Lower leg skin (tissue), 4 donors: ENCODE measurements around the gene FCHSD1. TPM values are rescaled to one million over a fixed set of nuclear protein-coding genes. Genes with fewer than 3 reads are reported as not detected.
A peak's percentile ranks its signal among the peaks of the same experiment; 100 is the strongest.

ENCODE experiments used
- DNase-seq, 2 donors: peaks; one replicate each; pipeline ENCODE4 v3.0.0-alpha.2; 2019; ENCODE audit warnings: low spot score in 2 of 2
- H3K4me3 ChIP-seq: fragments of 200-600 bp; sonication (generic); 2 replicates; pipeline ENCODE4 v1.5.1; 2017; ENCODE audit warnings: mild to moderate bottlenecking, low read depth; ENCODE audit not compliant: poor library complexity, severe bottlenecking
- POLR2A ChIP-seq, 2 donors: fragments of 450-650 bp; IDR thresholded peaks; one replicate each; pipeline ENCODE4 v1.6.1; 2016 to 2017; ENCODE audit warnings: antibody characterized with exemption in 2 of 2, mild to moderate bottlenecking in 1 of 2, moderate library complexity in 1 of 2
- WGBS, 2 donors: methylation state at CpG; one replicate each; pipeline ENCODE4 v1.1.5; 2018; 5-methylcytosine and 5-hydroxymethylcytosine counted together
- intact Hi-C: fragments of 100-400 bp; cut with DNase I; formaldehyde crosslinking; loops from one replicate; pipeline ENCODE4 v1.15.0; 2023; ENCODE audit warnings: low total_unique reads
- total RNA-seq, 4 donors: library from RNA; depleted of rRNA; stranded (reverse); fragments of >200 nt; gene quantifications; one replicate each; pipeline ENCODE4 v1.1.0, GENCODE V29; 2016
- TF ChIP-seq, protein P1 (sequence below), 3 donors: fragments of 450-650 bp; IDR thresholded peaks; one replicate each; pipeline ENCODE4 v1.5.1; 2016; ENCODE audit warnings: antibody characterized with exemption in 3 of 3, mild to moderate bottlenecking in 3 of 3, moderate library complexity in 2 of 3

FCHSD1 gene
- total RNA-seq, 4 donors from 2014 or later: 72.1 to 136 (median 101) TPM

DNA sequence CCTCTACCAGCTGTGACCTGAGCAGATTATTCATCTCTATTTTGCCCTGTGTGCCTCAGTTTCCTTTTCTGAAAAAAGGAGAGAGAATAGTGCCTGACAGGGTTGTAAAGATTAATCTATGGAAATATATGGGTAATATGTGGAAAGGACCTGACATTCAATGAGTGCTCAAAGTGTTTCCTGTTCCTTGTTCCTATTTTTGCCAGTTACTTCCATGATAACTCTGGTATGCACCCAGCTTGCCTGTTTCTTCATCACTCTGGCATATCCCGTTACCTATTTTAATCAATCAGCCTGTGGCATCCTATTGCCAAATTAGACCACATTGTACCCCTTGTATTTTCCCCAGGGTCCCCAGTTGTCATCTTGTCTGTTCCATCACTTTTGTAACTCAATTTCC, 34.4 kb upstream of the FCHSD1 start:
- DNase-seq: no peak
- no peak for TF ChIP-seq POLR2A (IDR thresholded peaks at IDR 0.05)
- TF ChIP-seq, protein P1, sequence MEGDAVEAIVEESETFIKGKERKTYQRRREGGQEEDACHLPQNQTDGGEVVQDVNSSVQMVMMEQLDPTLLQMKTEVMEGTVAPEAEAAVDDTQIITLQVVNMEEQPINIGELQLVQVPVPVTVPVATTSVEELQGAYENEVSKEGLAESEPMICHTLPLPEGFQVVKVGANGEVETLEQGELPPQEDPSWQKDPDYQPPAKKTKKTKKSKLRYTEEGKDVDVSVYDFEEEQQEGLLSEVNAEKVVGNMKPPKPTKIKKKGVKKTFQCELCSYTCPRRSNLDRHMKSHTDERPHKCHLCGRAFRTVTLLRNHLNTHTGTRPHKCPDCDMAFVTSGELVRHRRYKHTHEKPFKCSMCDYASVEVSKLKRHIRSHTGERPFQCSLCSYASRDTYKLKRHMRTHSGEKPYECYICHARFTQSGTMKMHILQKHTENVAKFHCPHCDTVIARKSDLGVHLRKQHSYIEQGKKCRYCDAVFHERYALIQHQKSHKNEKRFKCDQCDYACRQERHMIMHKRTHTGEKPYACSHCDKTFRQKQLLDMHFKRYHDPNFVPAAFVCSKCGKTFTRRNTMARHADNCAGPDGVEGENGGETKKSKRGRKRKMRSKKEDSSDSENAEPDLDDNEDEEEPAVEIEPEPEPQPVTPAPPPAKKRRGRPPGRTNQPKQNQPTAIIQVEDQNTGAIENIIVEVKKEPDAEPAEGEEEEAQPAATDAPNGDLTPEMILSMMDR (IDR thresholded peaks at IDR 0.05): no peak
- intact Hi-C loops: no loop called here
- 77 to 78% methylated on average over 1 of the region's 1 CpG for WGBS, 2 donors
- H3K4me3 ChIP-seq: no peak overlapping the region

DNA sequence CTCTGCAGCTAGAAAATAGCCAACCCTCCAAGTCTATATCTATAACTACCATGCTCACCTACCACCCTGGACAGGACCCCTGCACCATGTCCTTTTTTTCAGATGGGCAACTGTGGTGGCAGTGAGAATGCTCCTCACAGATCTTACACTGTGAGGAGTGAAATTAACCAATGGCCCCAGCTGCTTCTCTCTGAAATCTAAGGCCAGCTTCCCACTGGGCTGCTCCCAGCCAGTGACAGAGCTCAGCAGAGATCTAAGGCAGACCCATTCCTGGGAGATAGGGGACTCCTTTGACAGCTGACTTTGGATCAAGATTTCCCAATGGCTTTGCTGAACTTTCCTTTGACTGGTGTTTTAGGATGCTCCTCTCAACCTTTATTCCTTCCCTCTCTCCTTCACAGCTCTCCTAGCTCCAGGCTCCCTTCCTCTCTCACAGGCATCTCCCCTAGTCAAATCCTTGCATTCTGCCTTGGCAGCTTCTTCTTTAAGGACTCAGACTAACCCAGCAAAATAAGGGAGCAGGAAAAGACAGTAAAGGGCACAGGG, 32.5 kb upstream of the FCHSD1 start:
- intact Hi-C loops: no loop called here
- no peak overlapping the region for H3K4me3 ChIP-seq
- DNase-seq: no peak
- TF ChIP-seq, protein P1 (IDR thresholded peaks at IDR 0.05): no peak
- TF ChIP-seq POLR2A (IDR thresholded peaks at IDR 0.05): no peak

DNA sequence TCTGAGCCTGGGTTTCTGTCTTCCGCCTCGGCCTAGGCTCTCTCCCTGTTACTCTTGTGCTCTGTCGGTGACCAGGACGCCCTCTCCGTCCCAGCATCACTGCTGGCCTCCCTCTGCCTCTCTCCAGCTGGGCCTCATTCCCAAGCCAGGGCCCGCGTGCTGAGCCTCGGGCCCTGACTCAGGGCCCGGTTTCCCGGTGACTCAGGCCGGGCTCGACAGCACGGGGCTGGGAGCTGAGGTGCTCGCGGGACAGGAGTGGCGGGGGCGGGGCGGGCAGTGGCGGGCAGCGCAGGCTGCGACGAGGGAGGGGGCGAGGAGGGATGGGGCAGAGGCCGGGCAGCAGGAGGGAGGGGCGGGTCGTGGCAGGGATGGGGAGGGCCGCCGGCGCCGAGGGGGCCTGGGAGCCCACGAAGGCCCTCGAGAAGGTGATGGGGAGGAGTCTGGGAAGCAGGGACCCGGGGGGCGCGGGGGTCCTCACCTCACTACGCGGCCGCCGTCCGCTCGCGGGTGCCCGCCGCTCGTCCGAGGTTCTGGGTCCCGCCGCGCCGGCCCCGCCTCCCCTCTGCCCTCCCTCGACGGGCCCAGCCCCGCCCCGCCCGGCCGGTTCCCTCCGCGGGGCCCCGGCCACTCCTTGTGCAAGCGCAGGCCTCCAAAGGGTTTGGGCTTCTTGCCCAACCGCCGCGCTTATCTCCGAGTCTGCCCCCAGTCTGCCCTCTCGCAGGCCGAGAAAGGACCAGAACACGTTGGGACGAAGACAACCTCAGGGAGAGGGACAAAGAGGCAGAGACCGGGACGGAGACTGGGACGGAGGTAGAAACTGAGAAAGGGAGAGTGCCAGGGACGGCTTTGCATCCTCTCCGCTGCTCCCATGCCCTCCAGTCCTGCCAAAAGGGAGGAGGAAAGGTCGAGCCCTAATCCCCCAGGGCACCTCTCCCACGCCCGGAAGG, 30.8 kb upstream of the FCHSD1 start, which contains the start of gene ARAP3:
TSS of gene ARAP3 (minus strand) at position 536 of the 947 bp plus-strand sequence. CDS start 1,744 bp downstream, outside the sequence.
- H3K4me3 ChIP-seq: no peak within 1 kb of the TSS
- intact Hi-C loops: no loop called here
- peak; percentile 63 to 94 for DNase-seq
- 4 to 9% methylated on average over 30 to 45 of the region's 77 CpGs for WGBS, 2 donors
- TF ChIP-seq POLR2A (IDR thresholded peaks at IDR 0.05): no peak
- TF ChIP-seq, protein P1 (IDR thresholded peaks at IDR 0.05): no peak

DNA sequence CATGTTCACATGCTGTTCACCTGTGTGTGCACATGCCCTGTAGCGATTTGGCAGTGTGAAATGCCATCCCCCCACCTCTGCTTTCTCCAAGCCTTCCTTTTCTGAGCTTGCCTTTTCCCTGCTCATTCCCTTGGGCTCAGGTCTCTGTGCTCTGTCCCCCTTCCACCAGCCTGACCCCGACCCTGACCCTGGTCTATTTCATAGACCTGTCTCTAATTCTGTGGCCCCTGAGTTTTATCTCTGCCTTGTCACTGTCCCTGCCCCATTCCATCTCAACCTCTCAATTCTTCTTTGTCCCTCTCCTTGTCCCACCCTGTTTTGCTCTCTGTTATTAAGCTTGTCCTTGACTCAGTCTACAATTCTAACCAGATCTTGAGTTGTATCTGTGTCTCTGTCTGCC, 30.1 kb upstream of the FCHSD1 start:
- no peak for TF ChIP-seq POLR2A (IDR thresholded peaks at IDR 0.05)
- TF ChIP-seq, protein P1 (IDR thresholded peaks at IDR 0.05): no peak
- WGBS, 2 donors: 78 to 81% methylated on average over 2 of the region's 2 CpGs
- DNase-seq: no peak
- no peak overlapping the region for H3K4me3 ChIP-seq
- intact Hi-C loops: no loop called here

DNA sequence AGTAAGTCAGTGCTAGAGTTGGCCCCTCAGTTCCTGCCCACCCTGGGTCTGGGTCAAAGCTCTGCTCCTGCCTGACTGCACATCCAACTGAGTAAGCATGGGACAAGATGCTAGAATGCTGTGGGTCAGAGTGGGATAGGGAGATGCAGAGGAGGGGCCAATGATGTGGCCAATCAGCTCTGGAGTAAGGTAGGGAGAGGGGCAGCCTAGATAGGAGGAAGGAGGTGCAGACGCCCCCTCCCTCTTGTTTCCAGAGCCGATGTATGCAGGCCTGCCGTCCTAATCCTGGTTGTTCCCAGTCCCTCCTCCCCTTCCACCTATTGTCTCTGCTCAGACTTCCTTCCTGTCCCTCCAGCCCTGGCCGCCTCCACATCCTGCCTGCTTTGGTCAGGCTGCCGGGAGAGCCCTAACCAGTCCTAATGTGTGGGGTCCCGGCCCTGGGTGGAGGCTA, 29.6 kb upstream of the FCHSD1 start:
- no peak overlapping the region for H3K4me3 ChIP-seq
- 58 to 67% methylated on average over 6 of the region's 6 CpGs for WGBS, 2 donors
- DNase-seq: peak in 1 of 2 donors; percentile 87
- intact Hi-C loops: no loop called here
- TF ChIP-seq, protein P1 (IDR thresholded peaks at IDR 0.05): no peak
- TF ChIP-seq POLR2A (IDR thresholded peaks at IDR 0.05): no peak
